GM23248 (cell line): ENCODE data around the gene DOK7.

Experiments
- EZH2 ChIP-seq: fragments of 200-600 bp; sonication (generic); IDR thresholded peaks from 2 replicates; pipeline ENCODE4 v1.6.1; 2018; ENCODE audit warnings: antibody characterized with exemption, mild to moderate bottlenecking; ENCODE audit not compliant: insufficient read depth, poor library complexity, severe bottlenecking
- EZH2phosphoT487 ChIP-seq: fragments of 200-600 bp; sonication (generic); IDR thresholded peaks from 2 replicates; pipeline ENCODE4 v1.6.1; 2018; ENCODE audit warnings: antibody characterized with exemption, moderate library complexity, mild to moderate bottlenecking, low read depth; ENCODE audit not compliant: insufficient read depth

DNA sequence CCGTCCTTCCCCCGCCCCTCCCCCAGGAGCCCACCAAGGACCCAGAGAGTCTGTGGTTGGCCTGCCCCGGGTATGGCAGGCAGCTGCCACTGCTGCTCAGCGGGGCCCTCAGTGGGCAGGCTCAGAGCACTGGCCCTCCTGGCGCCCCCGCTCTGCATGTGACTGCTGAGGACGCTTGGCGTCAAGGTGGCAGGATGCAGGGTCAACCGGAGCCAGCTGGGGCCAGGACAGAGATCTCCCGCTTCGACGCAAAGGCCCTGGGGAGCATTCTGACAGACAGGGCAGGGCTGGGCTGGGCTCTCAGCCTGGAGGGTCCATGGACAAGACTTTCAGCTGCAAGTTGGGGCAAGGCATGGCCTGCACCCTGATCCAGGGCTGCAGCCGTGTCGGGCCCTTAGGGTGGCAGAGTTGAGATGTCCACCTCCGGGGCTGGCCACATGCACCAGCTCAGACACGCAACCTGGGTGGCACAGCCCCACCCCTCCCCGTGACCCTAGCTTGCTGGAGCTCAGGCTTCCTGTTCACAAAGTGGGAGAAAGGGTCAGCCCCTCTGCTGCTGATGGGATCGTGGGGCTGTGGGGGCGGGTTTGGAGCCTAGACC, 38.8 kb downstream of the DOK7 start:
- TF ChIP-seq EZH2 (no peak), EZH2phosphoT487 (no peak)
